HepG2 (cell line): ENCODE data around the gene TNFSF12. TPM values are rescaled to one million over a fixed set of nuclear protein-coding genes. Genes with fewer than 3 reads are reported as not detected.
A peak's percentile ranks its signal among the peaks of the same experiment; 100 is the strongest.

Experiments used
- ELF1 ChIP-seq: sonication (generic); formaldehyde crosslinking; IDR thresholded peaks from 2 replicates; pipeline ENCODE4 v1.4.0; 2020; ENCODE audit warnings: missing genetic modification reagents
- GFI1 ChIP-seq: sonication (generic); formaldehyde crosslinking; IDR thresholded peaks from 2 replicates; pipeline ENCODE4 v1.5.0; 2020; ENCODE audit warnings: missing genetic modification reagents, mild to moderate bottlenecking, borderline replicate concordance
- KDM2A ChIP-seq: sonication (generic); formaldehyde crosslinking; IDR thresholded peaks from 2 replicates; pipeline ENCODE4 v1.4.0; 2020; ENCODE audit warnings: low read depth, missing genetic modification reagents, borderline replicate concordance
- REXO4 ChIP-seq: sonication (generic); formaldehyde crosslinking; IDR thresholded peaks from 2 replicates; pipeline ENCODE4 v1.8.0; 2022; ENCODE audit warnings: missing genetic modification reagents, mild to moderate bottlenecking, borderline replicate concordance
- ZNF326 ChIP-seq: sonication (generic); formaldehyde crosslinking; IDR thresholded peaks from 2 replicates; pipeline ENCODE4 v1.4.0; 2020; ENCODE audit warnings: missing genetic modification reagents, borderline replicate concordance
- ZNF337 ChIP-seq: sonication (generic); formaldehyde crosslinking; IDR thresholded peaks from 2 replicates; pipeline ENCODE4 v1.5.1; 2020; ENCODE audit warnings: missing genetic modification reagents, low read depth, mild to moderate bottlenecking, borderline replicate concordance
- ZNF780A ChIP-seq: sonication (generic); formaldehyde crosslinking; IDR thresholded peaks from 2 replicates; pipeline ENCODE4 v1.8.0; 2022; ENCODE audit warnings: mild to moderate bottlenecking, missing genetic modification reagents, moderate library complexity
- polyA plus RNA-seq, 8 experiments: library from polyadenylated mRNA; depleted of rRNA in 3 of 8; stranded (reverse) in 7 of 8; unstranded in 1 of 8; fragments of >200 nt; fragmentation: Illumina TruSeq in 4 of 8; extraction: Trizol in 4 of 8; gene quantifications; 2 replicates each; pipeline versions ENCODE4 v1.2.1 to v1.2.3, GENCODE V29; 2011 to 2016; ENCODE audit warnings: low read depth in 4 of 8, missing spikeins in 1 of 8, mixed read lengths in 1 of 8; ENCODE audit not compliant: insufficient read depth in 1 of 8
- total RNA-seq, 5 experiments: library from RNA; depleted of rRNA; stranded (reverse); fragments of >200 nt; fragmentation: Illumina TruSeq; extraction: Trizol; gene quantifications; 2 replicates each; pipeline ENCODE4 v1.2.3, GENCODE V29; 2016; ENCODE audit warnings: low read depth in 1 of 5
- TF ChIP-seq, protein P1 (sequence below): sonication (generic); formaldehyde crosslinking; conservative IDR thresholded peaks from 2 replicates; pipeline ENCODE4 v1.4.0; 2020; ENCODE audit warnings: missing genetic modification reagents
- TF ChIP-seq, protein P2 (sequence below): sonication (generic); formaldehyde crosslinking; IDR thresholded peaks from 2 replicates; pipeline ENCODE4 v1.9.0; 2021; ENCODE audit warnings: missing genetic modification reagents, borderline replicate concordance
- TF ChIP-seq, protein P3 (sequence below): sonication (generic); formaldehyde crosslinking; IDR thresholded peaks from 2 replicates; pipeline ENCODE4 v1.4.0; 2020; ENCODE audit warnings: mild to moderate bottlenecking, missing genetic modification reagents, borderline replicate concordance
- TF ChIP-seq, protein P4 (sequence below): sonication (generic); formaldehyde crosslinking; IDR thresholded peaks from 2 replicates; pipeline ENCODE4 v1.4.0; 2020; ENCODE audit warnings: missing genetic modification reagents

TNFSF12 gene
- total and polyA plus RNA-seq, 2 of the 13 experiments (the other 11 are each of a cell fraction or from before 2014, with no cell fraction given) = 0.93 to 7.2 TPM

DNA sequence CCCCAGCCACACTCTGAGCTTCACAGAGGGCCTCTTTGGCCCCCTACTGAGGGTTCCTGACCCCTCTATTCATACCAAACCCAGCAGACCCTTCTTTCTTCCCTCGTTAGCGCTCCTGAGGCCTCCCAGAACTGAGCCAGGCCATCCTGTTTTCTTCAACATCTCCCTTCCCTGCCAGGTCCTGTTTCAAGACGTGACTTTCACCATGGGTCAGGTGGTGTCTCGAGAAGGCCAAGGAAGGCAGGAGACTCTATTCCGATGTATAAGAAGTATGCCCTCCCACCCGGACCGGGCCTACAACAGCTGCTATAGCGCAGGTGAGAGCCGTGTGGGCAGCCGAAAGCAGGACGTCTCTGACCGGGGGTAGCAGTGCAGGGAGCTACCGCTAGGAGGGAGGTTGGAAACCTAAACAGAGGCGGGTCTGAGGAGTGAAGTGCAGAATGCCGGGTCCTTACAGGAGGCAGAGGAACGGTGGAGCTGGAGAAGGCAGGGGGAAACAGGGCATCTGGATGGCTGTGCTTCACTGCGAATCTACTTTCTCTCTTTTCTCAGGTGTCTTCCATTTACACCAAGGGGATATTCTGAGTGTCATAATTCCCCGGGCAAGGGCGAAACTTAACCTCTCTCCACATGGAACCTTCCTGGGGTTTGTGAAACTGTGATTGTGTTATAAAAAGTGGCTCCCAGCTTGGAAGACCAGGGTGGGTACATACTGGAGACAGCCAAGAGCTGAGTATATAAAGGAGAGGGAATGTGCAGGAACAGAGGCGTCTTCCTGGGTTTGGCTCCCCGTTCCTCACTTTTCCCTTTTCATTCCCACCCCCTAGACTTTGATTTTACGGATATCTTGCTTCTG lies 11.5 kb downstream of the TNFSF12 start (continued):
- TF ChIP-seq, protein P1, sequence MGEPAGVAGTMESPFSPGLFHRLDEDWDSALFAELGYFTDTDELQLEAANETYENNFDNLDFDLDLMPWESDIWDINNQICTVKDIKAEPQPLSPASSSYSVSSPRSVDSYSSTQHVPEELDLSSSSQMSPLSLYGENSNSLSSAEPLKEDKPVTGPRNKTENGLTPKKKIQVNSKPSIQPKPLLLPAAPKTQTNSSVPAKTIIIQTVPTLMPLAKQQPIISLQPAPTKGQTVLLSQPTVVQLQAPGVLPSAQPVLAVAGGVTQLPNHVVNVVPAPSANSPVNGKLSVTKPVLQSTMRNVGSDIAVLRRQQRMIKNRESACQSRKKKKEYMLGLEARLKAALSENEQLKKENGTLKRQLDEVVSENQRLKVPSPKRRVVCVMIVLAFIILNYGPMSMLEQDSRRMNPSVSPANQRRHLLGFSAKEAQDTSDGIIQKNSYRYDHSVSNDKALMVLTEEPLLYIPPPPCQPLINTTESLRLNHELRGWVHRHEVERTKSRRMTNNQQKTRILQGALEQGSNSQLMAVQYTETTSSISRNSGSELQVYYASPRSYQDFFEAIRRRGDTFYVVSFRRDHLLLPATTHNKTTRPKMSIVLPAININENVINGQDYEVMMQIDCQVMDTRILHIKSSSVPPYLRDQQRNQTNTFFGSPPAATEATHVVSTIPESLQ (CRISPR knock-in tag) = no peak
- TF ChIP-seq ELF1 (CRISPR knock-in tag) (no peak), KDM2A (CRISPR knock-in tag) (peak; percentile 27; the same call in 1 of the 2 replicates), GFI1 (CRISPR knock-in tag) (no peak), ZNF780A (no peak), REXO4 (CRISPR knock-in tag) (no peak), ZNF326 (CRISPR knock-in tag) (no peak), ZNF337 (CRISPR knock-in tag) (no peak)
- TF ChIP-seq, protein P2, sequence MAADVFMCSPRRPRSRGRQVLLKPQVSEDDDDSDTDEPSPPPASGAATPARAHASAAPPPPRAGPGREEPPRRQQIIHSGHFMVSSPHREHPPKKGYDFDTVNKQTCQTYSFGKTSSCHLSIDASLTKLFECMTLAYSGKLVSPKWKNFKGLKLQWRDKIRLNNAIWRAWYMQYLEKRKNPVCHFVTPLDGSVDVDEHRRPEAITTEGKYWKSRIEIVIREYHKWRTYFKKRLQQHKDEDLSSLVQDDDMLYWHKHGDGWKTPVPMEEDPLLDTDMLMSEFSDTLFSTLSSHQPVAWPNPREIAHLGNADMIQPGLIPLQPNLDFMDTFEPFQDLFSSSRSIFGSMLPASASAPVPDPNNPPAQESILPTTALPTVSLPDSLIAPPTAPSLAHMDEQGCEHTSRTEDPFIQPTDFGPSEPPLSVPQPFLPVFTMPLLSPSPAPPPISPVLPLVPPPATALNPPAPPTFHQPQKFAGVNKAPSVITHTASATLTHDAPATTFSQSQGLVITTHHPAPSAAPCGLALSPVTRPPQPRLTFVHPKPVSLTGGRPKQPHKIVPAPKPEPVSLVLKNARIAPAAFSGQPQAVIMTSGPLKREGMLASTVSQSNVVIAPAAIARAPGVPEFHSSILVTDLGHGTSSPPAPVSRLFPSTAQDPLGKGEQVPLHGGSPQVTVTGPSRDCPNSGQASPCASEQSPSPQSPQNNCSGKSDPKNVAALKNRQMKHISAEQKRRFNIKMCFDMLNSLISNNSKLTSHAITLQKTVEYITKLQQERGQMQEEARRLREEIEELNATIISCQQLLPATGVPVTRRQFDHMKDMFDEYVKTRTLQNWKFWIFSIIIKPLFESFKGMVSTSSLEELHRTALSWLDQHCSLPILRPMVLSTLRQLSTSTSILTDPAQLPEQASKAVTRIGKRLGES (CRISPR knock-in tag) = no peak
- TF ChIP-seq, protein P3, sequence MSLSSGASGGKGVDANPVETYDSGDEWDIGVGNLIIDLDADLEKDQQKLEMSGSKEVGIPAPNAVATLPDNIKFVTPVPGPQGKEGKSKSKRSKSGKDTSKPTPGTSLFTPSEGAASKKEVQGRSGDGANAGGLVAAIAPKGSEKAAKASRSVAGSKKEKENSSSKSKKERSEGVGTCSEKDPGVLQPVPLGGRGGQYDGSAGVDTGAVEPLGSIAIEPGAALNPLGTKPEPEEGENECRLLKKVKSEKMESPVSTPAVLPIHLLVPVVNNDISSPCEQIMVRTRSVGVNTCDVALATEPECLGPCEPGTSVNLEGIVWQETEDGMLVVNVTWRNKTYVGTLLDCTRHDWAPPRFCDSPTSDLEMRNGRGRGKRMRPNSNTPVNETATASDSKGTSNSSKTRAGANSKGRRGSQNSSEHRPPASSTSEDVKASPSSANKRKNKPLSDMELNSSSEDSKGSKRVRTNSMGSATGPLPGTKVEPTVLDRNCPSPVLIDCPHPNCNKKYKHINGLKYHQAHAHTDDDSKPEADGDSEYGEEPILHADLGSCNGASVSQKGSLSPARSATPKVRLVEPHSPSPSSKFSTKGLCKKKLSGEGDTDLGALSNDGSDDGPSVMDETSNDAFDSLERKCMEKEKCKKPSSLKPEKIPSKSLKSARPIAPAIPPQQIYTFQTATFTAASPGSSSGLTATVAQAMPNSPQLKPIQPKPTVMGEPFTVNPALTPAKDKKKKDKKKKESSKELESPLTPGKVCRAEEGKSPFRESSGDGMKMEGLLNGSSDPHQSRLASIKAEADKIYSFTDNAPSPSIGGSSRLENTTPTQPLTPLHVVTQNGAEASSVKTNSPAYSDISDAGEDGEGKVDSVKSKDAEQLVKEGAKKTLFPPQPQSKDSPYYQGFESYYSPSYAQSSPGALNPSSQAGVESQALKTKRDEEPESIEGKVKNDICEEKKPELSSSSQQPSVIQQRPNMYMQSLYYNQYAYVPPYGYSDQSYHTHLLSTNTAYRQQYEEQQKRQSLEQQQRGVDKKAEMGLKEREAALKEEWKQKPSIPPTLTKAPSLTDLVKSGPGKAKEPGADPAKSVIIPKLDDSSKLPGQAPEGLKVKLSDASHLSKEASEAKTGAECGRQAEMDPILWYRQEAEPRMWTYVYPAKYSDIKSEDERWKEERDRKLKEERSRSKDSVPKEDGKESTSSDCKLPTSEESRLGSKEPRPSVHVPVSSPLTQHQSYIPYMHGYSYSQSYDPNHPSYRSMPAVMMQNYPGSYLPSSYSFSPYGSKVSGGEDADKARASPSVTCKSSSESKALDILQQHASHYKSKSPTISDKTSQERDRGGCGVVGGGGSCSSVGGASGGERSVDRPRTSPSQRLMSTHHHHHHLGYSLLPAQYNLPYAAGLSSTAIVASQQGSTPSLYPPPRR (CRISPR knock-in tag) = no peak
- TF ChIP-seq, protein P4, sequence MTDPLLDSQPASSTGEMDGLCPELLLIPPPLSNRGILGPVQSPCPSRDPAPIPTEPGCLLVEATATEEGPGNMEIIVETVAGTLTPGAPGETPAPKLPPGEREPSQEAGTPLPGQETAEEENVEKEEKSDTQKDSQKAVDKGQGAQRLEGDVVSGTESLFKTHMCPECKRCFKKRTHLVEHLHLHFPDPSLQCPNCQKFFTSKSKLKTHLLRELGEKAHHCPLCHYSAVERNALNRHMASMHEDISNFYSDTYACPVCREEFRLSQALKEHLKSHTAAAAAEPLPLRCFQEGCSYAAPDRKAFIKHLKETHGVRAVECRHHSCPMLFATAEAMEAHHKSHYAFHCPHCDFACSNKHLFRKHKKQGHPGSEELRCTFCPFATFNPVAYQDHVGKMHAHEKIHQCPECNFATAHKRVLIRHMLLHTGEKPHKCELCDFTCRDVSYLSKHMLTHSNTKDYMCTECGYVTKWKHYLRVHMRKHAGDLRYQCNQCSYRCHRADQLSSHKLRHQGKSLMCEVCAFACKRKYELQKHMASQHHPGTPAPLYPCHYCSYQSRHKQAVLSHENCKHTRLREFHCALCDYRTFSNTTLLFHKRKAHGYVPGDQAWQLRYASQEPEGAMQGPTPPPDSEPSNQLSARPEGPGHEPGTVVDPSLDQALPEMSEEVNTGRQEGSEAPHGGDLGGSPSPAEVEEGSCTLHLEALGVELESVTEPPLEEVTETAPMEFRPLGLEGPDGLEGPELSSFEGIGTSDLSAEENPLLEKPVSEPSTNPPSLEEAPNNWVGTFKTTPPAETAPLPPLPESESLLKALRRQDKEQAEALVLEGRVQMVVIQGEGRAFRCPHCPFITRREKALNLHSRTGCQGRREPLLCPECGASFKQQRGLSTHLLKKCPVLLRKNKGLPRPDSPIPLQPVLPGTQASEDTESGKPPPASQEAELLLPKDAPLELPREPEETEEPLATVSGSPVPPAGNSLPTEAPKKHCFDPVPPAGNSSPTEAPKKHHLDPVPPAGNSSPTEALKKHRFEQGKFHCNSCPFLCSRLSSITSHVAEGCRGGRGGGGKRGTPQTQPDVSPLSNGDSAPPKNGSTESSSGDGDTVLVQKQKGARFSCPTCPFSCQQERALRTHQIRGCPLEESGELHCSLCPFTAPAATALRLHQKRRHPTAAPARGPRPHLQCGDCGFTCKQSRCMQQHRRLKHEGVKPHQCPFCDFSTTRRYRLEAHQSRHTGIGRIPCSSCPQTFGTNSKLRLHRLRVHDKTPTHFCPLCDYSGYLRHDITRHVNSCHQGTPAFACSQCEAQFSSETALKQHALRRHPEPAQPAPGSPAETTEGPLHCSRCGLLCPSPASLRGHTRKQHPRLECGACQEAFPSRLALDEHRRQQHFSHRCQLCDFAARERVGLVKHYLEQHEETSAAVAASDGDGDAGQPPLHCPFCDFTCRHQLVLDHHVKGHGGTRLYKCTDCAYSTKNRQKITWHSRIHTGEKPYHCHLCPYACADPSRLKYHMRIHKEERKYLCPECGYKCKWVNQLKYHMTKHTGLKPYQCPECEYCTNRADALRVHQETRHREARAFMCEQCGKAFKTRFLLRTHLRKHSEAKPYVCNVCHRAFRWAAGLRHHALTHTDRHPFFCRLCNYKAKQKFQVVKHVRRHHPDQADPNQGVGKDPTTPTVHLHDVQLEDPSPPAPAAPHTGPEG (CRISPR knock-in tag) = no peak
